IPS-NIHi7 (cell line): ENCODE results near the gene ATP13A3.
"Not testable (repeated sequence)": the region's sequence is repeated elsewhere in the genome, so short reads cannot be mapped to it uniquely, and the experiment has no call there.

Experiments used
- DNase-seq: peaks from one replicate; pipeline ENCODE4 v3.0.0; 2012; ENCODE audit warnings: mixed read lengths; ENCODE audit errors: extremely low spot score

ATP13A3 gene

DNA sequence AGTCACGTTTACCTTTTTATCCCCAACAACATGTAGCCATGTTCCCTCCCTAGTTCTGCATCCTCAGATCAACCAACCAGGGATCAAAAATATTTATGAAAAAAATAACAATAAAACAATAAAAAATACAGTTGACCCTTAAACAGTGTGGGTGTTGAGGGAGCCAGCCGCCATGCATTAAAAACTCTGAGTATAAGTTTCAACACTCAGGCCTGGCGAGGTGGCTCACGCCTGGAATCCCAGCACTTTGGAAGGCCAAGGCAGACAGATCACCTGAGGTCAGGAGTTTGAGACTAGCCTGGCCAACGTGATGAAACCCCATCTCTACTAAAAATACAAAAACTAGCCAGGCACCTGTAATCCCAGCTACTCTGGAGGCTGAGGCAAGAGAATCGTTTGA lies 12.7 kb upstream of the ATP13A3 start:
- DNase-seq, result not testable (repeated sequence)

DNA sequence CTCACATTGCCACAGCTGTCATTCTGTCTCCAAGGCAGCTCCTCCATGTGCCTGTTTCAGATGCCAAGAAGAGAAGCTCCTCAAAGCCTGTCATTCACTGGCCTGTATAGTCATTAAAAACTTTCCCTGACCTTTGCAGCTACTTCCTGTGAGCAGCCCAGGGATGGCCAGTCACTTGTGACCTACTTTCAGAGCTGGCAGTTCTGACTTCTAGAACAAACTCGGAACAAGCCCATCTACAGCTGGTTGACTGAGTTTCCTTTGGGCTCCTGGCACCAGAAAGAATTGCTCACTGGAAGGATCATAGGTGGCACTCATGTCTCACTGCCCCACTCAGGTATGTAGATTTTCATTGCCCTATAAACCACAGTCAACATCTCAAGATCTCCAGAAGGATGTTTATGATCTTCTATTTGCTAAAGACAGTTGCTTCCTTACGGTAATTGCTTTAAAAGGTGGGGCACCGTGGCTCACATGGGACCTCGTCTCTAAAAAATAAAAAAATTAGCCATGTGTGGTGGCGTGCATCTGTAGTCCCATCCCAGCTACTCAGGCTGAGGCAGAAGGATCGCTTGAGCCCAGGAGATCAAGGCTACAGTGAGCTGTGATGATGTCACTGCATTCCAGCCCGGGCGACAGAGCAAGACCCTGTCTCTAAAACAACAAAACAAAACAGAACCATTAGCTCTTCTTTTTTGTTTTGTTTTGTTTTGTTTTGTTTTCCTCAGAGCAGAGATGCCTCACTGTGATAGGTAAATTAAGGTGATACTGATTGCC lies 11.2 kb upstream of the ATP13A3 start:
- DNase-seq, result no peak

DNA sequence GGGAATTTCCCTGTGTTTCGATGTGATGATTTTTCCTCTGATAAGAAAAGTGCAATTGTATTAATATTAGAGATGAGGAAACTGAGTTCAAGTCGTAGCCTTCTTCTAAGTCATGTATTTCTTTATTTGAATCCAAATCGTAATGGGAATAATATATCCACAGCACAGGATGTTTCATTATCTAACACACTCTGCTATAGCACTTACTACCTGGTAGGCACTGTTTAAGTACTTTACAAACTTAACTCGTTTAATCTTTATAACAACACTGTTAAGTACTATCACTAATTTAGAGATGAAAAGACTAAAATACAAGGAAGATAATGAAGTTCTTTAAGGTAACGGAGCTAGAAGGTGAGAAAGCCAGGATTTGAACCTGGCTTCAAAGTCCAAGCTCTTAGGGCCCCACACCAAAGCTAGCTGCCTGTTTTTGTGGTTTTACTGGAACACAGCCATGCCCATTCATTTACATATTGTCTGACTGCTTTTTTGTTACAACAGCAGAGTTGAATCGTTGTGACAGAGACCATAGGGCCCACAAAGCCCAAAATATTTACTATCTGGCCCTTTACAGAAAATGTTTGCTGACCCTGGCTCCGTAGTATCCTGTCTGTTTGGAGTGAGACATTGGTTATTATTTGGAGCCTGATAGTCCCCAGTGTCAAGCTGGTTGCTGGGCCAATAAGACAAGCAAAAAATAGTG lies 9.6 kb upstream of the ATP13A3 start:
- no peak for DNase-seq

DNA sequence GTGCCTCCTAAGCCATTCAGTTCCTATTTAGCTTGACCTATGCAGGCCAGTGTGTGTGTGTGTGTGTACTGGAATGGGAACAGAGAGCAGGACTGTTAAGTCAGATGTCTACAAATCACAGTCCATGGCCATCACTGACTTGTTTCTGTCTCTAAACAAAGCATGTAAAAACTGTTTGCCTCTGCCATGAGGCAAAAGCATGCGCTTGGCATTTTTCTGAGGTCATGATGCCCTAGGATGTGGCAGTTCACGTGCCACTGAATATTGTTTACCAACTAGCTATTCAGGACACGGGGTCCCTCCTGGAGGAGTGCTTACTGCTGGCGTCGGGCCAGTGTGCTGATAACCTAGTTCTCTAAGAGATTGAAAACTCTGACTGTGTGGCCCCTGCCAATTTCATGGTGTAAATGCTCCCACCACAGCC lies 8.2 kb upstream of the ATP13A3 start:
- DNase-seq, result no peak

DNA sequence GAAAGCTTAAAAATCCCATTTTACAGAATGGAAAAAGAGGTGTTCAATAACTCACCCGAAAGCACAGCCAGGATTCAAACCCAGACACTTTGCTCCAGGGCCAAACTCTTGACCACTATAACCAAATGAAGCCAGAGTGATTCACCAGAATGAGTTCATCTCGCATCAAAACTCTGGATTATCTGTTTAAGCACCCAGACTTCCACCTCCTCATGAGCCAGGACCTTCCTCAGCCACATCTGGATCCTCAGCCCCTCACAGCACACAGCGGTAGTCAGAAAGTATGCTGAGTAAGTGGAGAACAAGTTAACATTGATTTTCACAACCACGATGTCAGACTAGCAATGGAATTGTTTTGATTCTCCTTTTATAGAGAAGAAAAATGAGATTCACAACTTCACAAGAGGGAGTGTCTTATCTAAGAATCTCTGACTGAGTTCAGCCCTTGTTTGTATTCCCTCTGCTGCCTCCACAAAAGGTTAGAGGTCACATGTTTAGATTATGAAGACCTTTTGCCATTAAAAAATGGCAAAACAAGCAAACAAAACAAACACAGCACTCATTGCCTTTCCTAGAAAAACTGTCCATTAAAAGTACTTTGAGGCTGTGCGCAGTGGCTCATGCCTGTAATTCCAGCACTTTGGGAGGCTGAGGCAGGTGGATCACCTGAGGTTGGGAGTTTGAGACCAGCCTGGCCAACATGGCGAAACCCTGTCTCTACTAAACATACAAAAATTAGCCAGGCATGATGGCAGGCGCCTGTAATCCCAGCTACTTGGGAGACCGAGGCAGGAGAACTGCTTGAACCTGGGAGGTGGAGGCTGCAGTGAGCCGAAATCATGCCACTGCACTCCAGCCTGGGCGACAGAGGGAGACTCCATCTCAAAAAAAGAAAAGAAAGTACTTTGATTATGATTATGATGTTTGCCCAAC lies 7.5 kb upstream of the ATP13A3 start:
- DNase-seq, result not testable (repeated sequence)

DNA sequence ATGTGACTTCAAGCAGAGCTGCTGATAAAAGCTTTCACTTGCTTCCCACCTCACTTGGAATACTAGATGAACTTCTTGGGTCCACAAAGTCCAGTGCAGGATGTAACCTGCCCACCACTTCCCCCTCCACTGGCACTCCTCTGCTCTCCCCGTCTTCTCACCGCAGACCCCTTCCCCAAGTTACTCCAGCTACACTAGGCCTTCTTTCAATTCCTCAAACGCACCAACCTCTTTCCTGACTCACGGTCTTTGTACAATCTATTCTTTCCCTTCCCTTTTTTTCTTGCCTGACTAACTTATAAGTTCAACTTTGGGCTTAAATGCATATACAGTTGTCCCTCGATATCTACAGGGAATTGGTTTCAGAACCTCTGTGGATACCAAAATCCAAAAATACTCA lies 5.2 kb upstream of the ATP13A3 start:
- DNase-seq, result no peak

DNA sequence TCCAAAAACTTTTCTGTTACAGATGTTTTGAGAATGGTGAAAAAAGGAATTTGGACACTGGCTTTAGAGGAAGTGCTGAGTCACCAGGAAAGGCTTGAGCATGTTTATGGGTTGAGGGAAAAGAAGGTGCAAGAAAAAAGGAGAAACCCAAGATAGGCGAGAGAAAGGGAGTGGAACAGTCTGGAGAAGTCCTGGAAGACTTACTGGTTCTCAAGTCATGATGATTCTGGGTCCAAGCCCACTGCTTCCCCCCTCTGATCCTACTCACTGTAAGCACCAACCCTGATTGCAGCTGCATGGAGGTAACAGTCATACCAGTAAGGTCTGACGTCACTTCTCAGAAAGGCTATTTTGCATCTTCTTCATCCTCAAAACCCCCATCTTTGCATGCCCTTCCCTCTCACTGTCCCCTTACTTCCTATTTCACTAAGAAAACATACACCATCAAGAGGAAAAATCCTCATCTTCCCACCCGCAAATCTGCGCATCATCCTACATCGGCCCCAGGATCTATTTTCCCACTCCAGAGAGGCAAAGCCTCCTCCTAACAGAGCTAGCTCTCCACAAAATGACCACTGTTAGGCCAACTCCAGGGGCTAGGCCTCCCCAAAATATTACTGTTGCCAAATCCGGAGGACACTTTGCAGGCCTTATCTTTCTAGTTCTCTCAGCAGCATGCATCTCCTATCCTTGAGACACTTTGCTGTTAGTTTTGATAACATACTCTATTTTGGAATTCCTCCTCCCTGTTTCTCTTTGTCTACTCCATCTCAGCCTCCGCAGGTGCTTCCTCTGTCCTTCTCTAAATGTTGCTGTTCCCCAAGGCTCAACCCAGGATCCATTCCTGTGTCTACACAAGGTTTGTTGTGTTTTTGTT lies 3.2 kb upstream of the ATP13A3 start:
- no peak for DNase-seq

DNA sequence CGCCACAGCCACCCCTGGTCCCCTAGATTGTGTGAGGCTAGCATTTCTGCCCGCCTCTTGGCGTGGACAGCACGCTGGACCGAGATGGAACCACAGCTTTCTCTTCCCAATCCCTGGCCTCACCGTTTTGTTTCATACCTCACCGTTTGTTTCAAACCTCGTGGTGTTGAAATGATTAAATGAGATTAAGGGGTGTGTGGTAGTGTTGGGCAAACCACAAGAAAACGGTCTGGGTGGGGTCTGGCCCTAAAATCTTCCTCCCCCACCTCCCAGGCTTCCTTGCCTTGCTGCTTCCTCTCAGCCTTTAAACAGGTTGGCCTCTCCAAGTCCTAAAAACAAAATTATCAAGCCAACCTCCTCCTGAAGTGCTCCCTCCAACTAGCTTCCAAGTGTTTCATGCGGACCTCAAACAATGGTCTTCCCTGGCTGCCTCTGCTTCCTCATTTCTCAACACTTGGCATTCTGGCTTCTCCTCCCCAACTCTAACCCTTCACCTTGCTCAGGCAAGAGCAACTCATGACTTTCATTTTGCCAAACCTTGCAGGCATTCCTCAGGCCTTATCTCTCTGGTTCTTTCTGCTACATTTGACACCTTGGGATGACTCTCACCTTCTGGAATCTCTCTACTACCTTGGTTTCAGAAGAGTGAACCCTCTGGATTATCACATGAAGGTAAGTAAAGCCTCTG lies 1.4 kb upstream of the ATP13A3 start:
- no peak for DNase-seq

DNA sequence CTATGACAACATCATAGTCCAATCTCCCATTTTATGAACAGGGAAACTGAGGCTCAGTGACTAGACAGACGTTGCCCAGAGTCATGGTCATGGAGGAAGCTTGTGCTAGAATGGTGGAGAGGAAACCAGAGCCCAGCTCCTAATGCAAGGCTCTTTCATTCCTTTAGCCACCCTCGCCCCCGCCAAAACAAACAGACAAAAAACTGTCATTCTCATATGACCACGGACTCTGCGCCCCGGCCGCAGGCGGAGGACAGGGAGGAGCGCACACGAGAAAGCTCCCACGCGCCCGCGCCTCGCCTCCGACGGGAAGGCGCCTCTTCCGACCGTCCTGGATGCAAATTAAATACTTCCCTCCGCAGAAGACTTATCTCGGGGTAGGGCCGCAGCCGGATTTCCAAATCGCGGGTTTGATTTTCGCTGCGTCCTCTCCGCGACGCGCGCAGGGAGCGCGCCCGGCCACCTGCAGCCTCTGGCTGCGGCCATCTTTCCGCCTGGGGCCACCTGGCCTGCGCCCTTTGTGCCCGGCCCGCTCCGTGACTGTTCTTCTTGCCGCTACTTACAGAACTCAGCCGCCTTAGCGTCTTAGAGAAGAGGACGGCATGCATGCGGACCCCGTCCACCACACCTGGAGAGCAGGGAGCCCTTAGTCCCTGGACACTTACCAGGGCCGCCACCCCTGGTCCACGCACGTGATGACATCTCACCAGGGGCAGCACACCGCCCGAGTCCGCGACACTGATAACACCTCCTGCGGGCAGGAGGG lies 670 bp upstream of the ATP13A3 start:
- DNase-seq, result peak; percentile 49

DNA sequence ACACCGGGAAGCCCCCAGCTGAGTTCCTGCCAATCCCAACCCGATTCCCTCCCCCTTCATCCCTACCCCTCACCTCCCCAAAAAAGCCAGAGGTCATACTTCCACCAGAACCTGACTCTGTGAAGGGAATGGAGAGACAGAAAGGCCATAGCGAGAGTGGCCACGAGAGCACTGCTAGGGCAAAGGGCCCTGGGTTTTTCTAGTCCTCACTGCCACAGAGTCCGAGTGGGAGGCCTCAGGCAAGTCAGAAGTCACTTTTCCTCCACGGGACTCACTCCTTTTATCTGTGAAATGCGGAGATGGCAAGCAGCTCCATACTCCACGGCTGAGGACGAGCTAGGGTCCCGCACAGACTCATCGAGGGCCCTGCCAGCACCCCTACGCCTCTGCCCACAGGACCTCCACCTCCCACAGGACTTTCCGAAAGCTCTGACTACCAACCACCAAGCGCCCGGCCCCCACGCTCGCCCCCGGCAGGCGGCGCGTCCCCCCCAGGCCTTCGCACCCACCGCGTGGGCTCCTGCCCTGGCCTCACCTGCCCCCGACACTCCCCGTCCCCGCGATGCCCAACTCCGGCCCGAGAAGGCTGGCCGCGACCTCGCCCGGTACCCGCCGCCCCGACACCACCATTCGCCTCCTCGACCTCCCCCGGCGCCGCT lies 792 bp downstream of the ATP13A3 start:
- peak; percentile 28 for DNase-seq

DNA sequence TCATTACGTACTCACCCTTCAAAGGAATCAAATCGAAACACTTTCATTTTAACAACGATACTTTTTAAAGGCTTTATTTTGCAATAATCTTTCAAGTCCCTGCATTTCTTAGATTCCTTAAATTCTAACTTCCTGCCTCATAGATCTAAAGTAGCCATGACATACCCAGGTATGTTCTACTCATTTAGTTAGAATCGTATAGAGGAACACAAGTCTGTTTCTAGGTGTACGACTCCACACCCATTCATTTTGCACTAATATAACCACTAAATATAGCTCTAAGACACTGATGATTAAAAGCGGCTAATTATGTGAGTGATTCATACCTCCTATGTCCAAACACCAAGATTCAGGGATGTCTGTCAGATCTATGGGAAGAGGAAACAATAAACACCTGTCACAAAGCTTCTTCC lies 1.3 kb downstream of the ATP13A3 start:
- no peak for DNase-seq

DNA sequence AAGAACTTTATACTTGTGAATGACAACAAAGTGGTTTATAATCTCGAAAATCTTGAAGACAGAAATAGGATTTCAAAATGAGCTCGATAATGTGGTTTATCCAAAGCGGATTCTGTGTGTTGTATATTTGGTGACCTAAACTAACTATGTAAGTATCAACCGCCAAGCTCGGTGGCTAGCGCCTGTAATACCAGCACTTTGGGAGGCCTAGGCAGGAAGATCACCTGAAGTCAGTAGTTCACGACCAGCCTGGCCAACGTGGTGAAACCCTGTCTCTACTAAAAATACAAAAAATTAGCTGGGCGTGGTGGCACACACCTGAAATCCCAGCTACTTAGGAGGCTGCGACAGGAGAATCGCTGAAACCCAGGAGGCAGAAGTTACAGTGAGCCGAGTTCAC lies 2.2 kb downstream of the ATP13A3 start:
- no peak for DNase-seq

DNA sequence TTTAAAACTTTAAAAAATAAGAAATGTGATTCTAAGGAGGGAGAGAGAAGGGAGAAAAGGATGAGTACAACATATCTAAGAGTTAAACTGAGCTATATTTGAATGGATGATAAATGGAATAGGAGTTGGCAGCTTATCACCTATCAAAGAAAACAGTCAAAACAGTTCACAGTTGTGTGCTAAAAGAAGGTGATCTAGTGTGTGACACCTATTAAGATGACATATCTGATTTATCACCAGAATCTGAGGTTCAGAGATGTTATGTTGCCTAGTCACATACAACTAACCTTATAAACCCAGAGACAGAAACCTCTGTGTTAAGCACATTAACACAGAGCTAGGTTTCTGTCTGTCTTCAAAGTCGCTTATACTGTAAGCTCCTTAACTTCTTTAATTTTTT lies 3.0 kb downstream of the ATP13A3 start:
- DNase-seq, result no peak

DNA sequence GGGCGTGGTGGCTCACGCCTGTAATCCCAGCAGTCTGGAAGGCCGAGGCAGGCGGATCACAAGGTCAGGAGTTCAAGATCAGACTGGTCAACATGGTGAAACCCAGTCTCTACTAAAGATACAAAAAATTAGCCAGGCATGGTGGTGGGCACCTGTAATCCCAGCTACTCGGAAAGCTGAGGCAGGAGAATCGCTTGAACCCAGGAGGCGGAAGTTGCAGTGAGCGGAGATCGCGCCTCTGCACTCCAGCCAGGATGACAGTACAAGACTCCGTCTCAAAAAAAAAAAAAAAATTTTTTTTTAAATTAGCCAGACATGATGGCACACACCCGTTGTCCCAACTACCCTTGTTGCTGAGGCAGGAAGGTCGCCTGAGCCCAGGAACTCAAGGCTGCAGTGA lies 4.0 kb downstream of the ATP13A3 start:
- DNase-seq, result not testable (repeated sequence)

DNA sequence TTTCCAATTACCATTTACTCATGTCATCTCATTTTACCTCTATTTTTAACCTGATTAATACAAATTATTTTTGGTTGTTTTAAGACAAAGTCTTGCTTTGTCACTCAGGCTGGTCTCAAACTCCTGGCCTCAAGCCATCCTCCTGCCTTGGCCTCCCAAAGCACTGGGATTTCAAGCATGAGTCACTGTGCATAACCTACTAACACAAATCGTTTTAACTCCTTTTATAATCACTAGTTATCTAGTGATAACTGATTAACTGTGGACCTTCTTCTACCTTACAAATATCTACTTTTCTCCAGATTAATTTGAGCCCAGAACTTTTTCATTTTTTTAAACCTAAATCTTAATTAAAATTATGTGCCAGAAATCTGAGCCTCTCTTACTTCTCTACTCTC lies 4.6 kb downstream of the ATP13A3 start:
- DNase-seq, result no peak

DNA sequence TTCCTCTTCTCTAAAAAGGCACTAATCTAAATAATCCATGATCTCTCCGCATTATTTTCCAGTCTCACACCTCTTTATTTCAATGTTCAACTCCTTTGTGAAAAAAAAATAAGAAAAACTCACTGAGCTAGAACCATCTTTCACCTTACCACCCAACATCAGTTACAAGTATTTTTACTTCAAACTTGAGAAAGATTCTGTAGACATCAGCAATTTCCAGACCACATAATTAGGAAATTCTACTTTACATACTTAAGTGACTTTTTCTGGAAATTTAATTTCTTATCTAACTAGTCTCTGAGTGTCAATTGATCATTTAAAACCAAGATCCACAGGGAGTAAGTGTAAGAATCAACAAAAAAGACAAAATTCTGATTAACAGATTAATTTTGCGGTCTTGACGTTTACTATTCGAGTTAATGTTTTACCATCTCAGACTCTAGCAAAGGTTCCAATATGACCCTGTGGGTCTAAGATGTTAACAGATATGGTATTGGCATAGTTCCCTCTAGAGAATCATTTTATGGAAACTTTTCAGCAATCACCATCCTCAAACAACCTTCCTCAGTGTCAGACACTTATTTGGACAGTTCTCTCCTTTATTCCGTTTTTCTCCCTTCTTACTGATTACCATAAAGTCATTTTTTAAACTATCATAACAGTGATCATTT lies 5.1 kb downstream of the ATP13A3 start:
- no peak for DNase-seq

DNA sequence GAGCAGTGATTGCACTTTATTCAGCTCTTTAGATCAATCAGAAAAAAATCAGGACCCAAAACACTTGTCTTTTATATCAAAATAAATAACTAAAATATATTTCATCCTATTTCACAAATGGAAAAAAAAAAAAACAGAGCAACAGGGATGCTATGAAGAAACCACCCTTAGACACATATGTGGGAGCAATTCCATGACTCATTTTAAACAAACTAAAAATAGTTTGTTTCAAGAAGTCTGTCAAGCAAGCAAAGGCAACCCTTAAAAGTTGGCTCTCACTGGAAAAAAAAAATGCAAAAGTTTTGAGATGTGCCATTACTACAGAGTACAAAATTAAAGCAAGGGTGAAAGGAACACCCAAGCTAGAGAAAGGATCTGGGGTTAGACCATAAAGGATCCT lies 5.7 kb downstream of the ATP13A3 start:
- no peak for DNase-seq

DNA sequence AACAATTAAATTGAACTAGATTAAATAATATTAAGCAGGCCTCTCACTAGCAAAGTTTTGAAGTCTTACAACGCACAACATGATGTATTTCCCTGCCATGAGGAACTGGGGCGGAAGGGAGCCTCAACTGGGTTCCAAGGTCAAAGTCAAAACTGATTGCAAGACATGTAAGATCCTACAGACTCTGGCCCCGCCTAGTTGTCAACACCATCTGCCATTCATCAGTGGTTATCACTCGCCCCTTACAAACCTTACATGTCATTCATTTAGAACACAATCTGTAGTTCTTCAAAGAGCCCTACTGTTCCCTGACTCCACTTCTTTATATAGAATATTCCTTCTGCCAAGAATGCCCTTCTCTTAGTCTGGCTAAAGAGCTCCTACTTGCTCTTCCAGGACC lies 10.0 kb downstream of the ATP13A3 start:
- no peak for DNase-seq

DNA sequence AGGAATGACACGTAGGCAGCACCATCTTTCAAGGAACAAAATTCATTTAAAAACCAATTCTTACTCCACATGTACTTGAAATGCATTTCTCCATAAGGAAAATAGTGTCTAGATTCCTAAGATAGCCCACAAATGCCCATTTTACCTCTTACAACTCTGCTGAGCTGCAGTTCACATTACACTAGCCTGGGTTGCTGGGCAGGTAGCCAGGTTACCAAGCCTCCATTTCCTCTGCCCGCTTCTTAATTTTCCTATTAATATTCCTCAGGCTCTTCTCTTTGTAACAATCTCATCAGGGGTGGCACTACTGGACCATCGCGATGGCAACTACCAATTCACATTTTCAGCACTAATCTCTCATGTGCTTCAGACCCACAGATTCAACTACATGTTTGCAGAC lies 10.8 kb downstream of the ATP13A3 start:
- no peak for DNase-seq
